ENCODE results near the gene HDAC11.

- TF ChIP-seq, protein P1, sequence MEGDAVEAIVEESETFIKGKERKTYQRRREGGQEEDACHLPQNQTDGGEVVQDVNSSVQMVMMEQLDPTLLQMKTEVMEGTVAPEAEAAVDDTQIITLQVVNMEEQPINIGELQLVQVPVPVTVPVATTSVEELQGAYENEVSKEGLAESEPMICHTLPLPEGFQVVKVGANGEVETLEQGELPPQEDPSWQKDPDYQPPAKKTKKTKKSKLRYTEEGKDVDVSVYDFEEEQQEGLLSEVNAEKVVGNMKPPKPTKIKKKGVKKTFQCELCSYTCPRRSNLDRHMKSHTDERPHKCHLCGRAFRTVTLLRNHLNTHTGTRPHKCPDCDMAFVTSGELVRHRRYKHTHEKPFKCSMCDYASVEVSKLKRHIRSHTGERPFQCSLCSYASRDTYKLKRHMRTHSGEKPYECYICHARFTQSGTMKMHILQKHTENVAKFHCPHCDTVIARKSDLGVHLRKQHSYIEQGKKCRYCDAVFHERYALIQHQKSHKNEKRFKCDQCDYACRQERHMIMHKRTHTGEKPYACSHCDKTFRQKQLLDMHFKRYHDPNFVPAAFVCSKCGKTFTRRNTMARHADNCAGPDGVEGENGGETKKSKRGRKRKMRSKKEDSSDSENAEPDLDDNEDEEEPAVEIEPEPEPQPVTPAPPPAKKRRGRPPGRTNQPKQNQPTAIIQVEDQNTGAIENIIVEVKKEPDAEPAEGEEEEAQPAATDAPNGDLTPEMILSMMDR (IDR thresholded peaks at IDR 0.05; ENCODE audit: insufficient read depth, low read length) = no peak
- TF ChIP-seq POLR2AphosphoS5 (IDR thresholded peaks at IDR 0.05; ENCODE audit: low read depth) = no peak
- TF ChIP-seq GABPA (IDR thresholded peaks at IDR 0.05; ENCODE audit: low read depth) = no peak
Observed at GRCh38 chr3:13535905-13536304, 55.8 kb downstream of the HDAC11 start.

Measured in HL-60 (cell line).